Vagina (tissue), 2 donors: Measurements from ENCODE around the gene TBX18. TPM values are rescaled to one million over a fixed set of nuclear protein-coding genes. Genes with fewer than 3 reads are reported as not detected.

Experiments used
- DNase-seq, 2 donors: peaks; one replicate each; pipeline ENCODE4 v3.0.0-alpha.2; 2017; ENCODE audit errors: extremely low spot score in 2 of 2
- H3K27ac ChIP-seq: fragments of 200-600 bp; sonication (generic); one replicate; pipeline ENCODE4 v1.5.1; 2019
- H3K27me3 ChIP-seq: fragments of 200-600 bp; sonication (generic); one replicate; pipeline ENCODE4 v1.5.1; 2019
- H3K36me3 ChIP-seq, 2 donors: fragments of 200-600 bp; sonication (generic); one replicate each; pipeline ENCODE4 v1.5.1; 2017 to 2019
- H3K4me1 ChIP-seq: fragments of 200-600 bp; sonication (generic); one replicate; pipeline ENCODE4 v1.5.1; 2019
- H3K4me3 ChIP-seq, 2 donors: fragments of 200-600 bp; sonication (generic); 1 replicate in 1 of 2; 2 replicates in 1 of 2; pipeline ENCODE4 v1.5.1; 2016 to 2019
- H3K9me3 ChIP-seq: fragments of 200-600 bp; sonication (generic); one replicate; pipeline ENCODE4 v1.5.1; 2019
- POLR2A ChIP-seq, 2 donors: fragments of 450-650 bp; IDR thresholded peaks; one replicate each; pipeline ENCODE4 v1.6.1; 2017; ENCODE audit warnings: antibody characterized with exemption in 2 of 2, mild to moderate bottlenecking in 2 of 2, moderate library complexity in 2 of 2
- POLR2AphosphoS5 ChIP-seq, 2 donors: sonication (generic); formaldehyde crosslinking; IDR thresholded peaks; one replicate each; pipeline ENCODE4 v1.9.0; 2017; ENCODE audit warnings: antibody characterized with exemption in 2 of 2, mild to moderate bottlenecking in 2 of 2, low read depth in 1 of 2; ENCODE audit not compliant: insufficient read depth in 1 of 2
- intact Hi-C: fragments of 100-400 bp; cut with DNase I; formaldehyde crosslinking; loops from one replicate; pipeline ENCODE4 v1.15.1; 2023
- total RNA-seq: library from RNA; depleted of rRNA; stranded (reverse); fragments of >200 nt; gene quantifications from one replicate; pipeline ENCODE4 v1.2.3, GENCODE V29; 2016
- TF ChIP-seq, protein P1 (sequence below), 3 experiments: fragments of 450-650 bp in 2 of 3; fragments of 200-600 bp in 1 of 3; sonication (generic) in 1 of 3; IDR thresholded peaks; one replicate each; pipeline ENCODE4 v1.5.1; 2017 to 2019; ENCODE audit warnings: antibody characterized with exemption in 3 of 3, mild to moderate bottlenecking in 2 of 3, moderate library complexity in 2 of 3

The TBX18 gene
- total RNA-seq, 1 donor from 2014 or later: 9.8 TPM

DNA sequence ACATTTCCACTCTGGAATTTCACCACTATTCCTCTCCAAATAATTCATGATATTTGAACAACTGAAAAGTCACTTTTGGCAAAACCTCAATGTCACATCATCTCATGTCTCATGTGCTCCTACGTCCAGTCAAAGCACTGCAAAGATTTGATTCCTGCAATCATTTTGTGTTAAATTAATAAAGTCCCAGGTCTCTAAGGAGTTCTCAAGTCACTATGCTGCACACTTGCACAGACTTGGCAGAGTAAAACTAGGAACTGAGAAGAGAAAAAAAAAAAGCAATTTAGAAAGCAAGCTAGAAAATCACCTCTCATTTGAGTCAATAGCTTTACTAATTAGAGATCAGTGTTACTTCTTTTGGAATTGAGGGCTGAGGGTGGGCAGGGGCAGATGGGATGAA is 11.2 kb downstream of the TBX18 start:
- H3K27ac ChIP-seq: no peak overlapping the region
- no peaks in the 10 kb centered on the region for H3K9me3 ChIP-seq
- no peak overlapping the region for H3K4me3 ChIP-seq
- H3K27me3 ChIP-seq: no peaks in the 10 kb centered on the region
- H3K36me3 ChIP-seq: no peaks in the 10 kb centered on the region
- no peaks in the 10 kb centered on the region for H3K4me1 ChIP-seq
- intact Hi-C loops: no loop called here
- TF ChIP-seq, protein P1, sequence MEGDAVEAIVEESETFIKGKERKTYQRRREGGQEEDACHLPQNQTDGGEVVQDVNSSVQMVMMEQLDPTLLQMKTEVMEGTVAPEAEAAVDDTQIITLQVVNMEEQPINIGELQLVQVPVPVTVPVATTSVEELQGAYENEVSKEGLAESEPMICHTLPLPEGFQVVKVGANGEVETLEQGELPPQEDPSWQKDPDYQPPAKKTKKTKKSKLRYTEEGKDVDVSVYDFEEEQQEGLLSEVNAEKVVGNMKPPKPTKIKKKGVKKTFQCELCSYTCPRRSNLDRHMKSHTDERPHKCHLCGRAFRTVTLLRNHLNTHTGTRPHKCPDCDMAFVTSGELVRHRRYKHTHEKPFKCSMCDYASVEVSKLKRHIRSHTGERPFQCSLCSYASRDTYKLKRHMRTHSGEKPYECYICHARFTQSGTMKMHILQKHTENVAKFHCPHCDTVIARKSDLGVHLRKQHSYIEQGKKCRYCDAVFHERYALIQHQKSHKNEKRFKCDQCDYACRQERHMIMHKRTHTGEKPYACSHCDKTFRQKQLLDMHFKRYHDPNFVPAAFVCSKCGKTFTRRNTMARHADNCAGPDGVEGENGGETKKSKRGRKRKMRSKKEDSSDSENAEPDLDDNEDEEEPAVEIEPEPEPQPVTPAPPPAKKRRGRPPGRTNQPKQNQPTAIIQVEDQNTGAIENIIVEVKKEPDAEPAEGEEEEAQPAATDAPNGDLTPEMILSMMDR (IDR thresholded peaks at IDR 0.05): no peak
- TF ChIP-seq POLR2A (IDR thresholded peaks at IDR 0.05): no peak
- no peak for TF ChIP-seq POLR2AphosphoS5 (IDR thresholded peaks at IDR 0.05; ENCODE audit: insufficient read depth in 1 of 2, low read depth in 1 of 2)
- DNase-seq: no peak

DNA sequence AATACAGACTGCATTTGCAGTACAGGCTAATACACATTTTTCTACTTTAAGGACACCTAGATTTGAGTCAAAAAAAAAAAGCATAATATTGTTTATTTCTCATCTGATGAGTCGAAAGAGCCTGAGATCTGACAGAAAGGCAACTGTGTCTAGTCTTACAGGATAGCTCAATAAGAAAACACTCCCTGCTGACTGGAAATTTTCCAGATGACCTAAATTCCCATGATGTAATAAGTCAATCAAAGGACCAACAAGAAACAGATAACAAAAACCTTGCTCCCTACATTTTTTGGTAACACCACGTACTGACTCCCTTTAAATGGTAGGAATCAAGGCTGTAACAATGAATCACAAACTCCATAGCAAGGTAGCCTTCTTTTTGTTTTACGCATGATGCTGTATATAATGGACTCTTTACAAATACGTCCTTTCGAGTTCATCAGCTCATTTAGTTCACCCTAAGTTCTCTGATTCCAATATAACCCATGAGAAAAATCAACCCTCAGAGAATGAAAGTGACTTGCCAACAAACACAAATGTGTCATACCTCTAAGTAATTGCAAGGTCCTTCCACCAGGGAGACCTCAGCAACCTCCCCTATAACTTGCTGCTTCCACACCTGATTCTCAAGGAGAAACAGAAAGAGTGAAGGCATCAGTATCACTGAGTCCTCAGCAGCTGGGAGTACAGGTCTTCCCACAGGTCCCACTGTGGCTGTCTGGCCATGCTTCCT is 12.1 kb downstream of the TBX18 start:
- no peak for DNase-seq
- Histone ChIP-seq H3K4me3 (no peak overlapping the region), H3K36me3 (no peaks in the 10 kb centered on the region), H3K9me3 (no peaks in the 10 kb centered on the region), H3K4me1 (no peaks in the 10 kb centered on the region), H3K27ac (no peak overlapping the region), H3K27me3 (no peaks in the 10 kb centered on the region)
- intact Hi-C loops: no loop called here
- TF ChIP-seq POLR2AphosphoS5 (IDR thresholded peaks at IDR 0.05; ENCODE audit: insufficient read depth in 1 of 2, low read depth in 1 of 2): no peak
- no peak for TF ChIP-seq POLR2A (IDR thresholded peaks at IDR 0.05)
- TF ChIP-seq, protein P1 (IDR thresholded peaks at IDR 0.05): no peak

DNA sequence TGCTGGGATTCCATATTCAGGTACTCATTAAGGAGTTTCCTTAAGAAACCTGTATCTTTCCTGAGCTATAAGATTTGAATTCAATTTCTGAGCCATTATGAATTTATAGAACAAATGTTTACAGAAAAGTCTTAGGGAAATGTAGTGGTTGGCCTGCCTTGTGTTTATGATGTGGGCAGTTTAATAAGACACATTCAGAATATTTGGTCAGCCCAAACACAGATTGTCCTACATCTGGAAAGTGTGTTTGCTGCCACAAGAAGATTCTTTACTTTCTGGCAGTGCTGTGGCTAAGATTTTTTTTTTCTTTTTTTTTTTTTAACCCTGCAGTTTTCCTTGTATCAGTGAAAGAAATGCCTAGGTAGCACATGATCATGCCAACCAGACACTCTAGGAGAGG is 15.2 kb downstream of the TBX18 start:
- Histone ChIP-seq H3K27me3 (no peaks in the 10 kb centered on the region), H3K9me3 (no peaks in the 10 kb centered on the region), H3K4me3 (no peak overlapping the region), H3K4me1 (no peaks in the 10 kb centered on the region), H3K36me3 (no peaks in the 10 kb centered on the region), H3K27ac (no peak overlapping the region)
- intact Hi-C loops: no loop called here
- DNase-seq: no peak
- TF ChIP-seq POLR2AphosphoS5 (IDR thresholded peaks at IDR 0.05; ENCODE audit: insufficient read depth in 1 of 2, low read depth in 1 of 2) (no peak), POLR2A (IDR thresholded peaks at IDR 0.05) (no peak)
- TF ChIP-seq, protein P1 (IDR thresholded peaks at IDR 0.05): no peak

DNA sequence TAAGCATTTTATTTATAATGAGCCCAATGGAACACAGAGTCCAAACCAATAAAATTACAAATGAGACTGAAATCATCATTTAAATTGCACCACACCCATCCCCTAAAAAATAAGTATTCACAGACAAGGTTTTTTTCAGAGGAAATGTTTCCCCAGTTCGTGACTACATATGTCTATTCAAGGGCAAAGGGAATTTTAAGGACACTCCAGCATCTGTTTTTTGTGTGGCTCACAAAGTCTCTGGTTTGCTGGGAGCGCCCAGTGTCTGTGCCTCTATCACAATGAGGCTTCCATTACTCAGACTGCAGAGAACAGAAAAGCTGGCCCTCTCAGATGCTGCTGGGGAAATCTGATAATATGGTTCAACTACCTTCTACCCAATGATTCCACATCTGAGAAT is 16.0 kb downstream of the TBX18 start:
- no peak for DNase-seq
- no peaks in the 10 kb centered on the region for H3K36me3 ChIP-seq
- no peak overlapping the region for H3K27ac ChIP-seq
- no peaks in the 10 kb centered on the region for H3K27me3 ChIP-seq
- no peaks in the 10 kb centered on the region for H3K4me1 ChIP-seq
- no peaks in the 10 kb centered on the region for H3K9me3 ChIP-seq
- intact Hi-C loops: no loop called here
- TF ChIP-seq POLR2A (IDR thresholded peaks at IDR 0.05): no peak
- TF ChIP-seq POLR2AphosphoS5 (IDR thresholded peaks at IDR 0.05; ENCODE audit: insufficient read depth in 1 of 2, low read depth in 1 of 2): no peak
- TF ChIP-seq, protein P1 (IDR thresholded peaks at IDR 0.05): no peak
- H3K4me3 ChIP-seq: no peak overlapping the region

DNA sequence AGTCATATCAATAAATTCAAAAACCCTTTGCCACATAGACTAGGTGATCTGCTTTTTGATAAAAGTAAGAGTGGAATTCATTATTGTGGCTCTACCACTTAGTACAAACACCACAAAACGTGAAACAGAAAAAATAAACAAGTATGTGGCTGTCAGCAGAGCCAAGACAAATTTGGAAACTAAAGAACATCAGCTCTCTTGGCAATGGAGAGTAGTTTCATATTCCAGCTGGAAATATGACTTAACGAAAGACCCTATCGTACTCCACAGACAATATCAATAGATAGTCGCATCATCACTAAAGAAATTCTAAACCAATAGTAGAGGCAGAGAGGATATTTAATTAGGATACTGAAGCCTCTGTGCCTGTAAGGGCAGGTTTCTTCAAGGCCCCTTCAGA is 20.8 kb downstream of the TBX18 start:
- no peak overlapping the region for H3K4me3 ChIP-seq
- H3K27me3 ChIP-seq: no peaks in the 10 kb centered on the region
- no peaks in the 10 kb centered on the region for H3K9me3 ChIP-seq
- H3K27ac ChIP-seq: no peak overlapping the region
- DNase-seq: no peak
- no peaks in the 10 kb centered on the region for H3K4me1 ChIP-seq
- no peaks in the 10 kb centered on the region for H3K36me3 ChIP-seq
- intact Hi-C loops: no loop called here
- TF ChIP-seq, protein P1 (IDR thresholded peaks at IDR 0.05): no peak
